SK-N-SH treated with all-trans-retinoic acid at 6 μM for 48 hours (cell line): Measurements from ENCODE around the gene VSTM4.

ENCODE experiments used
- ARNTL ChIP-seq: fragments of 450-650 bp; formaldehyde crosslinking; IDR thresholded peaks from 2 replicates; pipeline ENCODE4 v1.5.0; 2020; ENCODE audit warnings: low read depth, mild to moderate bottlenecking, moderate library complexity, borderline replicate concordance
- CREB5 ChIP-seq: fragments of 250-450 bp; sonication (Bioruptor Pico); IDR thresholded peaks from 2 replicates; pipeline ENCODE4 v1.5.1; 2020; ENCODE audit warnings: low read depth, mild to moderate bottlenecking, moderate library complexity
- GLIS3 ChIP-seq: fragments of 250-450 bp; sonication (Bioruptor Pico); IDR thresholded peaks from 2 replicates; pipeline ENCODE4 v1.5.0; 2020; ENCODE audit warnings: mild to moderate bottlenecking, moderate library complexity
- PATZ1 ChIP-seq: fragments of 250-450 bp; sonication (Bioruptor Pico); IDR thresholded peaks from 2 replicates; pipeline ENCODE4 v1.8.0; 2020; ENCODE audit warnings: mild to moderate bottlenecking, moderate library complexity, borderline replicate concordance
- RARB ChIP-seq: fragments of 250-450 bp; sonication (Bioruptor Pico); IDR thresholded peaks from 2 replicates; pipeline ENCODE4 v1.8.0; 2021; ENCODE audit warnings: mild to moderate bottlenecking, moderate library complexity
- ZFP3 ChIP-seq: fragments of 250-450 bp; sonication (Bioruptor Pico); IDR thresholded peaks from 2 replicates; pipeline ENCODE4 v1.5.0; 2020; ENCODE audit warnings: mild to moderate bottlenecking, moderate library complexity
- ZNF8 ChIP-seq: fragments of 450-650 bp; formaldehyde crosslinking; IDR thresholded peaks from 2 replicates; pipeline ENCODE4 v1.5.0; 2020; ENCODE audit warnings: mild to moderate bottlenecking, moderate library complexity

- TF ChIP-seq PATZ1 (CRISPR knock-in tag) (no peak), ARNTL (CRISPR knock-in tag) (no peak), ZNF8 (CRISPR knock-in tag) (no peak), ZFP3 (CRISPR knock-in tag) (no peak), GLIS3 (no peak), RARB (CRISPR knock-in tag) (no peak), CREB5 (CRISPR knock-in tag) (no peak)
These were observed 19.0 kb upstream of the VSTM4 start for GRCh38 chr10:49134327-49134726.
